Stimulated activated CD8-positive, alpha-beta memory T cell treated with anti-CD3 and anti-CD28 coated beads, Interleukin-4, amount 100 ng/mL, for 24 hours (primary cell): ENCODE data around the gene SPINK8.

Experiments
- DNase-seq: peaks from one replicate; pipeline ENCODE4 v3.0.0-alpha.2; 2020; ENCODE audit warnings: low read depth

Gene SPINK8

GRCh38 chr3:48320996-48321395, 12.5 kb downstream of the SPINK8 start:
- no peak for DNase-seq

- no peak for DNase-seq
These were observed 14.6 kb downstream of the SPINK8 start for GRCh38 chr3:48318713-48319468.

GRCh38 chr3:48314542-48314941, 18.9 kb downstream of the SPINK8 start:
- DNase-seq = no peak

GRCh38 chr3:48306860-48307530, 26.5 kb downstream of the SPINK8 start:
- DNase-seq = no peak

GRCh38 chr3:48306290-48306689, 27.2 kb downstream of the SPINK8 start:
- DNase-seq = no peak

- no peak for DNase-seq
These were observed 28.1 kb downstream of the SPINK8 start for GRCh38 chr3:48305396-48305795.

GRCh38 chr3:48303021-48303420, 30.4 kb downstream of the SPINK8 start:
- no peak for DNase-seq

GRCh38 chr3:48301800-48302166, 31.7 kb downstream of the SPINK8 start:
- DNase-seq = no peak

GRCh38 chr3:48301020-48301799, 32.3 kb downstream of the SPINK8 start, which contains the start of gene NME6:
Gene NME6 (minus strand): TSS chr3:48301367.
- DNase-seq = peak; percentile 88

- no peak for DNase-seq
These were observed 33.4 kb downstream of the SPINK8 start for GRCh38 chr3:48299746-48300712.

GRCh38 chr3:48297111-48297810, 36.2 kb downstream of the SPINK8 start:
- DNase-seq = no peak

- no peak for DNase-seq
These were observed 36.8 kb downstream of the SPINK8 start for GRCh38 chr3:48296699-48297098.

- DNase-seq = no peak
These were observed 38.7 kb downstream of the SPINK8 start for GRCh38 chr3:48294611-48295263.

- no peak for DNase-seq
These were observed 43.8 kb downstream of the SPINK8 start for GRCh38 chr3:48289659-48290058.

GRCh38 chr3:48287034-48287433, 46.4 kb downstream of the SPINK8 start:
- no peak for DNase-seq

GRCh38 chr3:48286308-48286707, 47.2 kb downstream of the SPINK8 start:
- DNase-seq = no peak

- DNase-seq = no peak
These were observed 47.8 kb downstream of the SPINK8 start for GRCh38 chr3:48285675-48286074.

GRCh38 chr3:48285132-48285531, 48.3 kb downstream of the SPINK8 start:
- no peak for DNase-seq

GRCh38 chr3:48280881-48281280, 52.6 kb downstream of the SPINK8 start:
- no peak for DNase-seq

GRCh38 chr3:48278884-48279559, 54.4 kb downstream of the SPINK8 start:
- DNase-seq = no peak
